SK-MEL-5 (cell line): ENCODE results near the gene RIMS3. TPM values are rescaled to one million over a fixed set of nuclear protein-coding genes. Genes with fewer than 3 reads are reported as not detected.

Experiments
- DNase-seq: peaks from one replicate; pipeline ENCODE4 v3.0.0-alpha.2; 2016; ENCODE audit warnings: low read depth, low spot score
- in situ Hi-C: cut with HindIII; loops from 2 replicates; pipeline ENCODE4 v1.10.0; 2016; ENCODE audit warnings: low sequenced_read_pairs, high pct_unique_total_duplicates, low pct_unique_long_range_greater_than_20kb
- total RNA-seq: library from RNA; depleted of rRNA; stranded (reverse); fragments of >200 nt; shearing (Covaris generic); gene quantifications from 2 replicates; pipeline ENCODE4 v1.2.3, GENCODE V29; 2014

RIMS3 gene
- total RNA-seq, 1 experiment from 2014 or later: 2.6 TPM

GRCh38 chr1:40662864-40663263, 2.6 kb downstream of the RIMS3 start:
- in situ Hi-C loops: no loop called here
- no peak for DNase-seq

- DNase-seq: no peak
- in situ Hi-C loops: no loop called here
Observed at GRCh38 chr1:40662151-40662550, 3.3 kb downstream of the RIMS3 start.

GRCh38 chr1:40661678-40662077, 3.8 kb downstream of the RIMS3 start:
- DNase-seq: no peak
- in situ Hi-C loops: no loop called here

- DNase-seq: no peak
- in situ Hi-C loops: no loop called here
Observed at GRCh38 chr1:40659649-40659947, 5.9 kb downstream of the RIMS3 start.

- in situ Hi-C loops: no loop called here
- DNase-seq: no peak
Observed at GRCh38 chr1:40658751-40659648, 6.5 kb downstream of the RIMS3 start.

GRCh38 chr1:40657046-40657445, 8.4 kb downstream of the RIMS3 start:
- in situ Hi-C loops: no loop called here
- DNase-seq: no peak

- in situ Hi-C loops: no loop called here
- no peak for DNase-seq
Observed at GRCh38 chr1:40653851-40654537, 11.5 kb downstream of the RIMS3 start.

GRCh38 chr1:40652979-40653378, 12.5 kb downstream of the RIMS3 start:
- no peak for DNase-seq
- in situ Hi-C loops: no loop called here

GRCh38 chr1:40652468-40652867, 13.0 kb downstream of the RIMS3 start:
- in situ Hi-C loops: no loop called here
- DNase-seq: no peak

- in situ Hi-C loops: no loop called here
Observed at GRCh38 chr1:40651138-40651857, 14.2 kb downstream of the RIMS3 start.

GRCh38 chr1:40650075-40650474, 15.4 kb downstream of the RIMS3 start:
- in situ Hi-C loops: no loop called here

More at GRCh38 chr1:40651138-40651857, 14.2 kb downstream of the RIMS3 start:
- DNase-seq: no peak

GRCh38 chr1:40649592-40649930, 15.9 kb downstream of the RIMS3 start:
- in situ Hi-C loops: no loop called here

More at GRCh38 chr1:40650075-40650474, 15.4 kb downstream of the RIMS3 start:
- DNase-seq: peak; percentile 24

GRCh38 chr1:40648928-40649591, 16.4 kb downstream of the RIMS3 start:
- DNase-seq: no peak
- in situ Hi-C loops: no loop called here

More at GRCh38 chr1:40649592-40649930, 15.9 kb downstream of the RIMS3 start:
- no peak for DNase-seq

- in situ Hi-C loops: no loop called here
- no peak for DNase-seq
Observed at GRCh38 chr1:40648200-40648599, 17.3 kb downstream of the RIMS3 start.

GRCh38 chr1:40646315-40646714, 19.2 kb downstream of the RIMS3 start:
- peak; percentile 9 for DNase-seq
- in situ Hi-C loops: no loop called here

- in situ Hi-C loops: no loop called here
- no peak for DNase-seq
Observed at GRCh38 chr1:40645118-40645680, 20.3 kb downstream of the RIMS3 start.

GRCh38 chr1:40641601-40642242, 23.8 kb downstream of the RIMS3 start:
- in situ Hi-C loops: no loop called here
- no peak for DNase-seq
